Neural crest cell (in vitro differentiated cells): Measurements from ENCODE around the gene GALNT17. TPM values are rescaled to one million over a fixed set of nuclear protein-coding genes. Genes with fewer than 3 reads are reported as not detected.
"Not testable (repeated sequence)": the region's sequence is repeated elsewhere in the genome, so short reads cannot be mapped to it uniquely, and the experiment has no call there.

Experiments used
- DNase-seq: peaks from one replicate; pipeline ENCODE4 v3.0.0; 2021; ENCODE audit warnings: low read depth, mixed read lengths, low spot score
- H3K27ac Mint-ChIP-seq: one replicate; pipeline ENCODE4 v1.8.0; 2021; ENCODE audit warnings: mild to moderate bottlenecking, mixed read lengths; ENCODE audit not compliant: unreplicated experiment
- H3K27me3 Mint-ChIP-seq: 2 replicates; pipeline ENCODE4 v1.8.0; 2021; ENCODE audit warnings: low read depth, mild to moderate bottlenecking, mixed read lengths
- H3K36me3 Mint-ChIP-seq: 2 replicates; pipeline ENCODE4 v1.8.0; 2021; ENCODE audit warnings: low read depth, mild to moderate bottlenecking, mixed read lengths
- H3K4me1 Mint-ChIP-seq: 2 replicates; pipeline ENCODE4 v1.8.0; 2021; ENCODE audit warnings: mixed read lengths
- H3K4me3 Mint-ChIP-seq: one replicate; pipeline ENCODE4 v1.8.0; 2021; ENCODE audit warnings: mild to moderate bottlenecking, mixed read lengths
- H3K9me3 Mint-ChIP-seq: 2 replicates; pipeline ENCODE4 v1.8.0; 2021; ENCODE audit warnings: mixed read lengths
- CTCF ChIP-seq: fragments of 200-600 bp; sonication (generic); conservative IDR thresholded peaks from 2 replicates; pipeline ENCODE4 v1.5.0; 2021; ENCODE audit warnings: antibody characterized with exemption, mild to moderate bottlenecking
- total RNA-seq: library from RNA; stranded (reverse); gene quantifications from 2 replicates; pipeline ENCODE4 v1.2.1, GENCODE V29; 2021

The GALNT17 gene
- total RNA-seq, 1 donor from 2014 or later, result 11.0 TPM

GRCh38 chr7:71626206-71626605, 494.3 kb downstream of the GALNT17 start:
- Mint-ChIP-seq H3K36me3 (no peaks in the 10 kb centered on the region), H3K9me3 (no peaks in the 10 kb centered on the region), H3K4me3 (no peak overlapping the region), H3K27ac (no peak overlapping the region), H3K4me1 (peaks cover 17% of the 10 kb centered on the region), H3K27me3 (no peaks in the 10 kb centered on the region)
- no peak for TF ChIP-seq CTCF
- no peak for DNase-seq

DNA sequence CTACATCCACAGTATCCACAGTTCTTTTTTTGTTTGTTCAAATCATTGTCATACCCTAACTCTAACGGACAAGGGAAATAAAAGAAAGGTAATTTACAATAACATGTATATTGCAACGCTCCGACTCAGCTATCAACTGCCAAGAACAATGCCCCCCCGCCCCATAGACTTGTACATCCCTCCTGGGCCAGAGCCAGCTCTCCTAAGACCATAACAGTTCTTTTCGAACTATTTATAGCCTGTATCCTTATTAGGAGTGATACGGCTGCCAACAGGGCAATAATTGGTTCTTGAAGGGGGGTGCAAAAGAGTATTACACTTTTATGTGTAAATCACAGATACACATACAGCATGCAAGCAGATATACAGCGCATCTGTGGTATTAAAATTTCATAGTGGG, 495.7 kb downstream of the GALNT17 start:
- Mint-ChIP-seq H3K9me3 (peaks cover 2% of the 10 kb centered on the region), H3K36me3 (no peaks in the 10 kb centered on the region), H3K27ac (no peak overlapping the region), H3K4me1 (peaks cover 26% of the 10 kb centered on the region), H3K4me3 (no peak overlapping the region), H3K27me3 (no peaks in the 10 kb centered on the region)
- no peak for TF ChIP-seq CTCF
- no peak for DNase-seq

- Mint-ChIP-seq H3K27ac (no peak overlapping the region), H3K4me1 (peaks cover 39% of the 10 kb centered on the region), H3K27me3 (no peaks in the 10 kb centered on the region), H3K9me3 (peaks cover 2% of the 10 kb centered on the region), H3K36me3 (no peaks in the 10 kb centered on the region), H3K4me3 (no peak overlapping the region)
- no peak for DNase-seq
- TF ChIP-seq CTCF, result no peak
These were observed 498.6 kb downstream of the GALNT17 start for GRCh38 chr7:71630516-71630915.

DNA sequence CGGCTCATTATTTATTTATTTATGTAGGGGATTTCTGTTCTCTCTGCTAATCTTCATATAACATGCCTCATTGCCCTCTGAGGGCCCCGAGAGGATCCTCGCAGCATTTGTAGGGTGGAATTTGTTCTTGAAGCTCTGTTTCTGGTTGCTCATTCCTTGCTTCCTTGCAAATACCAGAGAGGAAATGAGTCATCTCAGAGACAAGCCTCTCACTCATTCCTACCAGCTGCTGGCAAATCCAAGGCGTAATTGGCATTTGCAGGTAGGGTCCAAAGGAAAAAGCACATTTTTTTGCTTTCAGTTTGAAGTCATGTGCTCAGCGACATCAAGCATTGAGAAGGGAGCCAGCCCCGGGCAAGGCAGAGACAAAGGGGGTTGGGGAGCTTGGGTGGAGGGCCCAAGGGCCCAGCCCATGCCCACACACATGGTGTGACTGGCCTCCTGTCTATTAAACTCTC, 501.6 kb downstream of the GALNT17 start:
- H3K27me3 Mint-ChIP-seq, result no peaks in the 10 kb centered on the region
- H3K36me3 Mint-ChIP-seq, result peaks cover 2% of the 10 kb centered on the region
- H3K4me3 Mint-ChIP-seq, result no peak overlapping the region
- DNase-seq, result no peak
- TF ChIP-seq CTCF, result no peak
- H3K27ac Mint-ChIP-seq, result no peak overlapping the region
- peaks cover 2% of the 10 kb centered on the region for H3K9me3 Mint-ChIP-seq
- peaks cover 34% of the 10 kb centered on the region for H3K4me1 Mint-ChIP-seq

DNA sequence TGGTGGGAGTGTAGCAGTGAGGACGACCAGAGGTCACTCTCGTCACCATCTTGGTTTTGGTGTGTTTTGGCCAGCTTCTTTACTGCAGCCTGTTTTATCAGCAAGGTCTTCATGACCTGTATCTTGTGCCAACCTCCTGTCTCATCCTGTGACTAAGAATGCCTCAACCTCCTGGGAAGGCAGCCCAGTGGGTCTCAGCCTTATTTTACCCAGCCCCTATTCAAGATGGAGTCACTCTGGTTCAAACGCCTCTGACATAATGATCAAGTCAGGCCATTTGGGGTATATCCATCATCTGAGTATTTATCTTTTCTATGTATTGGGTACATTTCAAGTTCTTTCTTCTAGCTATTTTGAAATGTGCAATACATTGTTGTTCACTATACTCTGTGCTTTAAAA, 503.9 kb downstream of the GALNT17 start:
- not testable (repeated sequence) for H3K36me3 Mint-ChIP-seq, DNase-seq, H3K9me3 Mint-ChIP-seq, H3K27ac Mint-ChIP-seq, H3K27me3 Mint-ChIP-seq, H3K4me3 Mint-ChIP-seq
- H3K4me1 Mint-ChIP-seq, result peaks cover 24% of the 10 kb centered on the region

DNA sequence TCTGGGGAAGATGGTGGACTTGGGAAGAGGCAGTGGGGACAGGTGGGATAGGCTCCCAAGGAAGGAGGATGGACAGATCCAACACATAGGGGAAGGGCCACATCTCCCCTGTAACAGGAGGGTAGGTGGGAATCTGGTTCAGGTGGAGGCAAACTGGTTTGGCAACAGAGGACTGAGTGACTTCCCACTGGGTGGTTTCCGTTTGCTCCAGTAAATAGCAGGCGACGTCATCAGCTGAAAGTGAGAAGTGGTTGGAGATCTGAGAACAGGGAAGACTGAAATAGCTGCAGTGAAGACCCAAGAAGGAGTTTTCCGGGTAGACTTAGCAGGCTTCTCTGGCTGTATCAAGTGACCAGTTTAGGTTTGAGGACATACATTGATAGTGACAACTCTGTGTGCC, 504.4 kb downstream of the GALNT17 start:
- Mint-ChIP-seq H3K27ac (no peak overlapping the region), H3K9me3 (peaks cover 2% of the 10 kb centered on the region), H3K36me3 (peaks cover 2% of the 10 kb centered on the region), H3K4me3 (no peak overlapping the region), H3K27me3 (no peaks in the 10 kb centered on the region), H3K4me1 (peaks cover 22% of the 10 kb centered on the region)
- no peak for TF ChIP-seq CTCF
- DNase-seq, result no peak
